ENCODE measurements around the gene CCR5AS.

DNA sequence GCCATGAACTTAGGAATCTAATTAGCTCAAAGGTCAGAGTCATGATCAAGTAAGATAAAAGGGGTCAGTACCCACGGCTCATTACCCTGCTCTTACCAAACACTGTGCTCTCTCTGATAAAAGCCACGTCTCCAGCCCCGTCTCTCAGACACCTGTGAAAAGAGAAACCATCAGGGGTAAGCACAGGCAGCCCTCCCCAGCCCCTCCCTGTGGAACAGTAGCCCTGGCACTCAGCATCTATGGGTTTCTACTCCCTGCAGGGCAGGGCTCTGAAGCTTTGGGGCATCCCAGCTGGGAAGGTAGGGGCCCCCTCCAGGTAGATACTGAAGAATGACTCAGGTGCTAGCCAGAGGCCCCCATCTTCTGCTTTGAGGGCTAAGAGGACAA is 47.3 kb upstream of the CCR5AS start:
- TF ChIP-seq, protein P1, sequence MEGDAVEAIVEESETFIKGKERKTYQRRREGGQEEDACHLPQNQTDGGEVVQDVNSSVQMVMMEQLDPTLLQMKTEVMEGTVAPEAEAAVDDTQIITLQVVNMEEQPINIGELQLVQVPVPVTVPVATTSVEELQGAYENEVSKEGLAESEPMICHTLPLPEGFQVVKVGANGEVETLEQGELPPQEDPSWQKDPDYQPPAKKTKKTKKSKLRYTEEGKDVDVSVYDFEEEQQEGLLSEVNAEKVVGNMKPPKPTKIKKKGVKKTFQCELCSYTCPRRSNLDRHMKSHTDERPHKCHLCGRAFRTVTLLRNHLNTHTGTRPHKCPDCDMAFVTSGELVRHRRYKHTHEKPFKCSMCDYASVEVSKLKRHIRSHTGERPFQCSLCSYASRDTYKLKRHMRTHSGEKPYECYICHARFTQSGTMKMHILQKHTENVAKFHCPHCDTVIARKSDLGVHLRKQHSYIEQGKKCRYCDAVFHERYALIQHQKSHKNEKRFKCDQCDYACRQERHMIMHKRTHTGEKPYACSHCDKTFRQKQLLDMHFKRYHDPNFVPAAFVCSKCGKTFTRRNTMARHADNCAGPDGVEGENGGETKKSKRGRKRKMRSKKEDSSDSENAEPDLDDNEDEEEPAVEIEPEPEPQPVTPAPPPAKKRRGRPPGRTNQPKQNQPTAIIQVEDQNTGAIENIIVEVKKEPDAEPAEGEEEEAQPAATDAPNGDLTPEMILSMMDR (IDR thresholded peaks at IDR 0.05; ENCODE audit: borderline replicate concordance, extremely low read depth, low read length, poor library complexity, severe bottlenecking): no peak
- TF ChIP-seq EZH2 (IDR thresholded peaks at IDR 0.05; ENCODE audit: borderline replicate concordance, low read depth, low read length, severe bottlenecking): no peak
